Measurements from ENCODE around the gene CCDC91. TPM values are rescaled to one million over a fixed set of nuclear protein-coding genes. Genes with fewer than 3 reads are reported as not detected.

Gene CCDC91
- total RNA-seq, 1 donor from 2014 or later, result 46.3 TPM

DNA sequence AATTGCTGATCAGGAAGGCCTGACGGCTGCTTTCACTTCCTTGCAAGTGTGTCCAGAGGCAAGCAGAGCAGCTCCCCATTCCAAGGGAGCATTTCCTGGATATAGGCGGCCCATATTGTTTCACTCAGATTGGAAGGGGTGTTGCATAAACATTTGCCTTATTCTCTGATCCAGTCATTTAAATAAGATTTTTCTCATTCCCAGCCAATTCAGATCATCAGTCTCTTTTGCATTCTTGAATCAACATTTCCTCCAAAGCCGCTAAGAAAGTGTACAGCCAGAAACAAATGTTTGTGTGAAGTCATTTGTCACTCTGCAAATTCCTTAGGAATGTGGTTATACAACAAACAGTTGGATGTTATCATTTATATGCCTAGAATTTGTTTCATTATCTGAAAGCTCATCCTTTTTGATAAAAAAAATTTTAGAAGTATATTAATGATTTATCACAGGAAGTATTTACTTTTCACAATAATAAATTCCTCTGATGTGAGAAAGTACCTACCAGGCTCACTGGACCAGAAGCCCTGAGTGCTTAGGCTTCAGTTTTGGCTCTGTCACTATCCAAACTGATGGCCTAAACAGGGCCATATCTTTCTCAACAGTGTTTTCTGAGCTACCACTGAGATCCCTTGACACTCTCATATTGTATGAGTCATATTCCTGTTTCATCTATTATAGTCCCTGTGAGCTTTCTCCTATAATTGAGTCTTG lies 379.6 kb downstream of the CCDC91 start:
- H3K27ac Mint-ChIP-seq, result no peak overlapping the region
- H3K9me3 Mint-ChIP-seq, result no peaks in the 10 kb centered on the region
- ATAC-seq (ENCODE audit: low read depth), result no peak
- no peaks in the 10 kb centered on the region for H3K4me1 Mint-ChIP-seq
- intact Hi-C loops (cut with micrococcal nuclease), result no loop called here
- DNase-seq, result no peak
- ChIA-PET POLR2A (no interaction called here), CTCF (no interaction called here)
- no peaks in the 10 kb centered on the region for H3K27me3 Mint-ChIP-seq
- H3K36me3 Mint-ChIP-seq (ENCODE audit: low read depth), result no peaks in the 10 kb centered on the region
- H3K4me3 Mint-ChIP-seq, result no peak overlapping the region
- TF ChIP-seq, protein P1, sequence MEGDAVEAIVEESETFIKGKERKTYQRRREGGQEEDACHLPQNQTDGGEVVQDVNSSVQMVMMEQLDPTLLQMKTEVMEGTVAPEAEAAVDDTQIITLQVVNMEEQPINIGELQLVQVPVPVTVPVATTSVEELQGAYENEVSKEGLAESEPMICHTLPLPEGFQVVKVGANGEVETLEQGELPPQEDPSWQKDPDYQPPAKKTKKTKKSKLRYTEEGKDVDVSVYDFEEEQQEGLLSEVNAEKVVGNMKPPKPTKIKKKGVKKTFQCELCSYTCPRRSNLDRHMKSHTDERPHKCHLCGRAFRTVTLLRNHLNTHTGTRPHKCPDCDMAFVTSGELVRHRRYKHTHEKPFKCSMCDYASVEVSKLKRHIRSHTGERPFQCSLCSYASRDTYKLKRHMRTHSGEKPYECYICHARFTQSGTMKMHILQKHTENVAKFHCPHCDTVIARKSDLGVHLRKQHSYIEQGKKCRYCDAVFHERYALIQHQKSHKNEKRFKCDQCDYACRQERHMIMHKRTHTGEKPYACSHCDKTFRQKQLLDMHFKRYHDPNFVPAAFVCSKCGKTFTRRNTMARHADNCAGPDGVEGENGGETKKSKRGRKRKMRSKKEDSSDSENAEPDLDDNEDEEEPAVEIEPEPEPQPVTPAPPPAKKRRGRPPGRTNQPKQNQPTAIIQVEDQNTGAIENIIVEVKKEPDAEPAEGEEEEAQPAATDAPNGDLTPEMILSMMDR (IDR thresholded peaks at IDR 0.05), result no peak

DNA sequence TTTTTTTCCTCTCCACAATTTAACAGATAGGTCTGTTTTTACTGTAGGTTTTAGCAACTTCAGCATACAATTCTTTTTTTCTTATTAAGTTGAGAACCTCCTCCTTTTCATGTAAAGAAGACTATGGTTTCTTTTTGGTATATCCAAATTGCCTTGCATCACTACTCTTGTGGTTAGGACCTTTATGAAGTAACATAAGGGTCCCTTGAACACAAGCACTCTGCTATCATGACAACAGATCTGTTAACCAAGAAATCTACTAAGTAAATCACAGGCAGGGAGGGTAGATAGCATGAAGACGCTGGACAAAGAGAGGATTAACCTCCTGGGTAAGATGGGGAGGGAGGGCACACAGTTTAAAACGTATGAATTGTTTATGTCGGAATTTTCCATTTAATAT lies 380.6 kb downstream of the CCDC91 start:
- DNase-seq (no peak), ATAC-seq (ENCODE audit: low read depth) (no peak)
- CTCF ChIA-PET, result no interaction called here
- Mint-ChIP-seq H3K9me3 (no peaks in the 10 kb centered on the region), H3K27ac (no peak overlapping the region), H3K27me3 (no peaks in the 10 kb centered on the region), H3K4me1 (no peaks in the 10 kb centered on the region), H3K36me3 (ENCODE audit: low read depth) (no peaks in the 10 kb centered on the region), H3K4me3 (no peak overlapping the region)
- POLR2A ChIA-PET, result no interaction called here
- TF ChIP-seq, protein P1 (IDR thresholded peaks at IDR 0.05), result no peak
- intact Hi-C loops (cut with micrococcal nuclease), result no loop called here

DNA sequence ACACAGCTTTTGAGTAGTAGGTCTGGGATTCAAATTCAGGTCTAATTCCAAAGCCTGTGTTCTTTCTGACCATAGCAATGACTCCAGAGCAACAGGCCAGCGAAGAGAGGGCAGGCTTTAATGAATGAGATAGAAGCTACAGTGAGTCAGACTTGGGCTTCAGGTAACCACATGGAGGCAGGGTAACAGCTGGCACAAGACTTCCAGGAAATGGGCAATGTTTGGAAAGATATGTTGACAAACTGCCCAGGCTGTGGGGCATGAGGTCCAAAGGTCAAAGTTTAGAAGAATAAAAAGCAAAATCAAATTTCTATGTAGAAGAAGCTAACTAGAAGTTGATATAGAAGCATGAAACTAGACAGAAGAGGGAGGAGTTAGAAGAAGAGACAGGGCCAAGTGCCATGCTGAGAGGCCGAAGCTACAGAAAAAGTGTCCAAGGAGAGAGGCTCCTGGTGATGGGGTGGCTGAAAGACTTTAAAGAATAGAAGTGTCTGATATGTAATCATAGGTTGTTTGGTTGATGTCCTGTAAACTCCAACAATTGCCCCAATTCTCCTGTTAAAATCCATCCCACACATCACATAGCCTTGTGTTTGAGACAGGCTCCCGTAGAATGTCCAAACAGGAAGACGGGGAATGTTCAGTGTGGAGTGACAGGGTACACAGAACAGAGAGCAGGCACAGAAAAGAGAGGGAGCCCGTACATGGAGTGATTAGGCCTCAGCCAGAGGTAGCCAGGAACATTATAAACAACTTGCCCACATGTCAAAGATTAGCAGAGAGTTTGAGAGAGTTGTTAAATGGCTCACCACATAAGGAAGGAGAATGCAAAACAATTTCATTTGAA lies 384.7 kb downstream of the CCDC91 start:
- no peak overlapping the region for H3K27ac Mint-ChIP-seq
- intact Hi-C loops (cut with micrococcal nuclease), result no loop called here
- CTCF ChIA-PET, result no interaction called here

DNA sequence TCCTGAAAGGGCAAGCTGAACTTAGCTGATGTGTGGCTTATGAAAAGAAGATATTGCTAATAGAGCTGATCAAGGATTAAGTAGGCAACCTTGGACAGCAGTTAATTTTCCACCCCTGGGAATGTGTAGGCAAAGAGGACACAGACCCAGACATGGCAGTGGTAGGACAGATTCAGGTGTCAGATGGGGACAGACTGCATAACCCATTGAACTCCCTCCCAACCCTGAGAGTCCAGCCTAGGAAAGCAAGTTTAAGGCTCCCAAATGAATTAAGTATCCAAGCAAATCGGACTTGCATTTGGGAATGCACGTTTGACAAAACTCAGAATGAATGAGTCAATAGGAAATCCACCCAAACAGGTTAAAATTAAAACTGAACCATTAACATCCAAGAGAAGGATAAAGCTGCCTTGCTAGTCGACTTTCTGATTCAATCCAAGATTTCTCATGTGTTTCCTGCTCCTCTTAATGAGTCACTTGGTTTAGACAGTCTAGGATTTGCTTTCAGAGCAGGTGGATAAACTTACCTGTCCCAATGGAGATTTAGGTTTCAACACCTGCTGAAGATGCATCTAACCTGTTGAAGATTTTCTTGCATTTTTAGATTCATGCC lies 385.4 kb downstream of the CCDC91 start:
- CTCF ChIA-PET, result no interaction called here
- H3K9me3 Mint-ChIP-seq, result no peaks in the 10 kb centered on the region
- TF ChIP-seq, protein P1 (IDR thresholded peaks at IDR 0.05), result no peak
- no peaks in the 10 kb centered on the region for H3K27me3 Mint-ChIP-seq
- H3K4me1 Mint-ChIP-seq, result no peaks in the 10 kb centered on the region
- POLR2A ChIA-PET, result no interaction called here
- H3K4me3 Mint-ChIP-seq, result no peak overlapping the region
- intact Hi-C loops (cut with micrococcal nuclease), result no loop called here
- DNase-seq (no peak), ATAC-seq (ENCODE audit: low read depth) (no peak)
- no peaks in the 10 kb centered on the region for H3K36me3 Mint-ChIP-seq (ENCODE audit: low read depth)
- no peak overlapping the region for H3K27ac Mint-ChIP-seq

More for the DNA sequence above, 384.7 kb downstream of the CCDC91 start:
- no peak for ATAC-seq (ENCODE audit: low read depth)
- POLR2A ChIA-PET, result no interaction called here
- no peak overlapping the region for H3K4me3 Mint-ChIP-seq
- H3K27me3 Mint-ChIP-seq, result no peaks in the 10 kb centered on the region
- TF ChIP-seq, protein P1 (IDR thresholded peaks at IDR 0.05), result no peak
- H3K36me3 Mint-ChIP-seq (ENCODE audit: low read depth), result no peaks in the 10 kb centered on the region
- no peak for DNase-seq
- no peaks in the 10 kb centered on the region for H3K4me1 Mint-ChIP-seq
- H3K9me3 Mint-ChIP-seq, result no peaks in the 10 kb centered on the region

DNA sequence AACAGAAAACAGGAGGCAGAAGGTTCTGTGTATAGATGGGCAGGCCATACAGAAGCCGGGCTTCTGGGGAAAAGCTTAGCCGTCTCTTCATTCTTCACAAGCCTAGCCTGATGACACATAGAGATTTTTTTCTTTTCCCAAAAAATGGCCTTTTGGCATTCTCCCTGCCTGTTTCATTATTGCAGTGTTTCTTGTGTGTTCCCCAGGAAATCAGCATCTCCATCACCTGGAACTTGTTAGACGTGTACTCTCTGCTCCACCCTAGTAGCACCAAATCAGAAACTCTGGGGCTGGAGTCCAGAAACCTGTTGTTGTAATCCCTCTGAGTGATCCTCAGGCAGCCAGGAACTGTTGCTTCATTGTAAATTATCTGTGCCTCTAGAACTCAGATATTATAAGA lies 388.1 kb downstream of the CCDC91 start:
- POLR2A ChIA-PET, result no interaction called here
- Mint-ChIP-seq H3K27ac (no peak overlapping the region), H3K27me3 (no peaks in the 10 kb centered on the region), H3K4me1 (no peaks in the 10 kb centered on the region), H3K36me3 (ENCODE audit: low read depth) (no peaks in the 10 kb centered on the region), H3K4me3 (no peak overlapping the region), H3K9me3 (no peaks in the 10 kb centered on the region)
- CTCF ChIA-PET, result no interaction called here
- TF ChIP-seq, protein P1 (IDR thresholded peaks at IDR 0.05), result no peak
- DNase-seq (no peak), ATAC-seq (ENCODE audit: low read depth) (no peak)
- intact Hi-C loops (cut with micrococcal nuclease), result no loop called here

Measured in activated B cell treated with CpG ODN at 0.5 μM for 24 hours (primary cell).